MV-4-11 (cell line): Measurements from ENCODE around the gene TRIP10.
A peak's percentile ranks its signal among the peaks of the same experiment; 100 is the strongest.
"Not testable (repeated sequence)": the region's sequence is repeated elsewhere in the genome, so short reads cannot be mapped to it uniquely, and the experiment has no call there.

Experiments used
- DNase-seq: peaks from one replicate; lab custom pipeline; 2025; lab: John Stamatoyannopoulos, UW

TRIP10 gene

GRCh38 chr19:6743714-6744380 lies 4.4 kb downstream of the TRIP10 start:
- DNase-seq = no peak

- DNase-seq = no peak
Observed at GRCh38 chr19:6744381-6745301, 5.2 kb downstream of the TRIP10 start.

- DNase-seq = no peak
Observed at GRCh38 chr19:6745965-6746364, 6.5 kb downstream of the TRIP10 start.

- DNase-seq = not testable (repeated sequence)
Observed at GRCh38 chr19:6748543-6748942, 9.1 kb downstream of the TRIP10 start.

GRCh38 chr19:6750062-6750461 lies 10.6 kb downstream of the TRIP10 start:
- DNase-seq = no peak

- no peak for DNase-seq
Observed at GRCh38 chr19:6751189-6751588, 11.7 kb downstream of the TRIP10 start.

GRCh38 chr19:6752256-6753177 lies 13.0 kb downstream of the TRIP10 start:
- DNase-seq = no peak

- DNase-seq = peak; percentile 94
Observed at GRCh38 chr19:6753178-6754031, 13.9 kb downstream of the TRIP10 start.

- no peak for DNase-seq
Observed at GRCh38 chr19:6754136-6754535, 14.7 kb downstream of the TRIP10 start.

- DNase-seq = no peak
Observed at GRCh38 chr19:6754653-6755463, 15.4 kb downstream of the TRIP10 start.

- no peak for DNase-seq
Observed at GRCh38 chr19:6760606-6761005, 21.1 kb downstream of the TRIP10 start.

- DNase-seq = peak; percentile 46
Observed at GRCh38 chr19:6761053-6761676, 21.7 kb downstream of the TRIP10 start.

GRCh38 chr19:6762253-6762797 lies 22.8 kb downstream of the TRIP10 start:
- not testable (repeated sequence) for DNase-seq

GRCh38 chr19:6765738-6766356 lies 26.4 kb downstream of the TRIP10 start:
- no peak for DNase-seq

- no peak for DNase-seq
Observed at GRCh38 chr19:6766357-6767080, 27.0 kb downstream of the TRIP10 start.

- DNase-seq = no peak
Observed at GRCh38 chr19:6767081-6767356, 27.5 kb downstream of the TRIP10 start.

- DNase-seq = peak; percentile 87
Observed at GRCh38 chr19:6767357-6768235, 28.1 kb downstream of the TRIP10 start, which contains the start of gene SH2D3A. TSS of gene SH2D3A (minus strand) at chr19:6767435. CDS start at chr19:6763748, 3,687 bp downstream.
